Panc1 (cell line): ENCODE measurements around the gene TMEM212. TPM values are rescaled to one million over a fixed set of nuclear protein-coding genes. Genes with fewer than 3 reads are reported as not detected.

ENCODE experiments used
- ATAC-seq: fragments of 200-7000 bp; cut with Tn5 transposase; 2 replicates; pipeline ENCODE4 v1.9.1; 2020; ENCODE audit warnings: mild to moderate bottlenecking, moderate library complexity
- BruUV-seq: library from RNA; stranded (reverse); fragments of 400-500 nt; replicated peaks from 2 replicates; lab custom pipeline; 2021; lab: Mats Ljungman, UMichigan
- CTCF ChIA-PET: fragments of 300-600 bp; sonication (Branson Sonifier 250); formaldehyde crosslinking; loops from one replicate; lab custom pipeline; 2022; ENCODE audit warnings: antibody characterized with exemption; lab: Charles Lee
- POLR2A ChIA-PET: fragments of 300-600 bp; sonication (Branson Sonifier 250); formaldehyde crosslinking; loops from one replicate; lab custom pipeline; 2022; ENCODE audit warnings: antibody characterized with exemption; lab: Charles Lee
- DNase-seq: peaks from one replicate; pipeline ENCODE4 v3.0.0-alpha.2; 2010; ENCODE audit warnings: low read depth, low spot score
- H3K27ac ChIP-seq: 2 replicates; pipeline ENCODE4 v1.5.1; 2011; ENCODE audit warnings: mild to moderate bottlenecking, low read length, inconsistent platforms
- H3K27me3 ChIP-seq: fragments of 200-500 bp; sonication (Bioruptor generic); 2 replicates; pipeline ENCODE4 v1.6.0; 2014; ENCODE audit warnings: low read length, inconsistent platforms; ENCODE audit not compliant: control insufficient read depth, insufficient read depth
- H3K36me3 ChIP-seq: fragments of 200-500 bp; sonication (Bioruptor generic); 2 replicates; pipeline ENCODE4 v1.5.1; 2014; ENCODE audit warnings: inconsistent platforms, mild to moderate bottlenecking, low read length, moderate library complexity; ENCODE audit not compliant: control insufficient read depth, insufficient read depth
- H3K4me1 ChIP-seq: 2 replicates; pipeline ENCODE4 v1.5.1; 2011; ENCODE audit warnings: inconsistent platforms, mild to moderate bottlenecking, low read length, moderate library complexity; ENCODE audit not compliant: control insufficient read depth, insufficient read depth
- H3K4me3 ChIP-seq, 2 experiments: 2 replicates each; pipeline ENCODE4 v1.5.1; 2011 to 2012; ENCODE audit warnings: low read depth in 2 of 2, low read length in 2 of 2, mild to moderate bottlenecking in 2 of 2, inconsistent platforms in 1 of 2, moderate library complexity in 1 of 2
- H3K9me3 ChIP-seq: fragments of 200-500 bp; sonication (Bioruptor generic); 2 replicates; pipeline ENCODE4 v1.5.1; 2014; ENCODE audit warnings: low read depth, mild to moderate bottlenecking, inconsistent platforms, low read length, moderate library complexity; ENCODE audit not compliant: control insufficient read depth, insufficient read depth
- CTCF ChIP-seq: fragments of 450-650 bp; IDR thresholded peaks from 2 replicates; pipeline ENCODE4 v1.5.1; 2017; ENCODE audit warnings: mild to moderate bottlenecking
- POLR2AphosphoS5 ChIP-seq: IDR thresholded peaks from 2 replicates; pipeline ENCODE4 v1.6.1; 2012; ENCODE audit warnings: mild to moderate bottlenecking, low read depth, low read length, moderate library complexity
- REST ChIP-seq, 2 experiments: IDR thresholded peaks; 2 replicates each; pipeline ENCODE4 v1.6.1; 2011 to 2012; ENCODE audit warnings: low read depth in 2 of 2, control low read depth in 1 of 2, low read length in 1 of 2, mild to moderate bottlenecking in 1 of 2, moderate library complexity in 1 of 2; ENCODE audit not compliant: insufficient read depth in 1 of 2
- SIN3A ChIP-seq: IDR thresholded peaks from 2 replicates; pipeline ENCODE4 v1.6.1; 2012; ENCODE audit warnings: low read depth, mild to moderate bottlenecking, low read length, moderate library complexity, borderline replicate concordance; ENCODE audit not compliant: insufficient read depth
- TCF7L2 ChIP-seq: IDR thresholded peaks from 2 replicates; pipeline ENCODE4 v1.6.1; 2011; ENCODE audit warnings: mild to moderate bottlenecking, low read depth, low read length, inconsistent platforms
- in situ Hi-C: cut with HindIII; loops from 2 replicates; pipeline ENCODE4 v1.10.0; 2016; ENCODE audit warnings: low sequenced_read_pairs, low pct_unique_long_range_greater_than_20kb
- intact Hi-C: fragments of 100-400 bp; cut with micrococcal nuclease; formaldehyde crosslinking; loops from one replicate; pipeline ENCODE4 v1.10.0; 2022; ENCODE audit not compliant: unreplicated experiment
- total RNA-seq: library from RNA; stranded (reverse); gene quantifications from one replicate; pipeline ENCODE4 v1.2.1, GENCODE V29; 2021; ENCODE audit not compliant: unreplicated experiment

Gene TMEM212
- total RNA-seq, 1 experiment from 2014 or later: not detected

- Histone ChIP-seq H3K4me1 (peaks cover 49% of the 10 kb centered on the region), H3K27ac (peak overlapping the region; percentile 97), H3K27me3 (no peaks in the 10 kb centered on the region), H3K9me3 (no peaks in the 10 kb centered on the region), H3K4me3 (peak overlapping the region; percentile 69 to 76), H3K36me3 (no peaks in the 10 kb centered on the region)
- intact Hi-C loops (no loop called here), in situ Hi-C loops (no loop called here)
- TF ChIP-seq TCF7L2 (no peak), REST (IDR thresholded peaks at IDR 0.05; ENCODE audit: insufficient read depth in 1 of 2, low read depth in 2 of 2, low read length in 1 of 2) (no peak), POLR2AphosphoS5 (no peak; the same call in 1 of the 2 replicates), CTCF (no peak)
- POLR2A ChIA-PET: interaction anchor here (0.7 kb wide), 1 partner anchor 11 kb away, joined by 4 read pairs; no protein-coding TSS in a partner anchor
- CTCF ChIA-PET: interaction anchor here (0.6 to 1.3 kb wide), 2 partner anchors 19 to 41 kb away, joined by 4 to 10 read pairs; no protein-coding TSS in a partner anchor
- ATAC-seq (peak; percentile 19; the same call in 1 of the 2 replicates), DNase-seq (peak; percentile 83)
- no TSS peak for BruUV-seq
These were observed 31.7 kb upstream of the TMEM212 start for GRCh38 chr3:171811295-171811912.

GRCh38 chr3:171811913-171812335 lies 31.2 kb upstream of the TMEM212 start:
- ATAC-seq: no peak
- intact Hi-C loops: no loop called here
- in situ Hi-C loops: no loop called here
- Histone ChIP-seq H3K36me3 (no peaks in the 10 kb centered on the region), H3K4me1 (peaks cover 46% of the 10 kb centered on the region), H3K9me3 (no peaks in the 10 kb centered on the region), H3K27ac (peak overlapping the region; percentile 97), H3K4me3 (peak overlapping the region; percentile 69 to 76; a peak in 3 of 4 replicates), H3K27me3 (no peaks in the 10 kb centered on the region)
- no TSS peak for BruUV-seq
- no peak for DNase-seq
- TF ChIP-seq POLR2AphosphoS5 (no peak), CTCF (no peak), REST (IDR thresholded peaks at IDR 0.05; ENCODE audit: insufficient read depth in 1 of 2, low read depth in 2 of 2, low read length in 1 of 2) (no peak), TCF7L2 (no peak), SIN3A (no peak)
- POLR2A ChIA-PET: interaction anchor here (0.7 kb wide), 1 partner anchor 11 kb away, joined by 4 read pairs; no protein-coding TSS in a partner anchor
- CTCF ChIA-PET: interaction anchor here (0.6 to 1.3 kb wide), 2 partner anchors 18 to 41 kb away, joined by 4 to 10 read pairs; no protein-coding TSS in a partner anchor
